ENCODE measurements around the gene NCBP2.

Gene NCBP2

GRCh38 chr3:196941729-196942225, 551 bp downstream of the NCBP2 start:
- DNase-seq (ENCODE audit: low read depth), result peak; percentile 73

GRCh38 chr3:196938576-196938975, 3.8 kb downstream of the NCBP2 start:
- DNase-seq (ENCODE audit: low read depth), result no peak

GRCh38 chr3:196938124-196938523, 4.2 kb downstream of the NCBP2 start:
- DNase-seq (ENCODE audit: low read depth), result no peak

- DNase-seq (ENCODE audit: low read depth), result no peak
These were observed 6.0 kb downstream of the NCBP2 start for GRCh38 chr3:196936288-196936687.

- DNase-seq (ENCODE audit: low read depth), result no peak
These were observed 9.7 kb downstream of the NCBP2 start for GRCh38 chr3:196932600-196932999.

- no peak for DNase-seq (ENCODE audit: low read depth)
These were observed 10.3 kb downstream of the NCBP2 start for GRCh38 chr3:196931828-196932587.

- no peak for DNase-seq (ENCODE audit: low read depth)
These were observed 11.2 kb downstream of the NCBP2 start for GRCh38 chr3:196931157-196931556.

- no peak for DNase-seq (ENCODE audit: low read depth)
These were observed 14.5 kb downstream of the NCBP2 start for GRCh38 chr3:196927571-196928453.

GRCh38 chr3:196920733-196921132, 21.6 kb downstream of the NCBP2 start:
- no peak for DNase-seq (ENCODE audit: low read depth)

- DNase-seq (ENCODE audit: low read depth), result no peak
These were observed 23.4 kb downstream of the NCBP2 start for GRCh38 chr3:196918968-196919367.

GRCh38 chr3:196916995-196917394, 25.3 kb downstream of the NCBP2 start:
- no peak for DNase-seq (ENCODE audit: low read depth)

GRCh38 chr3:196916221-196916620, 26.1 kb downstream of the NCBP2 start:
- no peak for DNase-seq (ENCODE audit: low read depth)

GRCh38 chr3:196915375-196915774, 27.0 kb downstream of the NCBP2 start:
- no peak for DNase-seq (ENCODE audit: low read depth)

GRCh38 chr3:196914866-196915265, 27.5 kb downstream of the NCBP2 start:
- DNase-seq (ENCODE audit: low read depth), result no peak

- no peak for DNase-seq (ENCODE audit: low read depth)
These were observed 38.6 kb downstream of the NCBP2 start for GRCh38 chr3:196903740-196904139.

- DNase-seq (ENCODE audit: low read depth), result no peak
These were observed 40.0 kb downstream of the NCBP2 start for GRCh38 chr3:196902296-196902695.

GRCh38 chr3:196901768-196902167, 40.6 kb downstream of the NCBP2 start:
- no peak for DNase-seq (ENCODE audit: low read depth)

- no peak for DNase-seq (ENCODE audit: low read depth)
These were observed 46.1 kb downstream of the NCBP2 start for GRCh38 chr3:196896229-196896628.

- no peak for DNase-seq (ENCODE audit: low read depth)
These were observed 47.6 kb downstream of the NCBP2 start for GRCh38 chr3:196894557-196895295.

- DNase-seq (ENCODE audit: low read depth), result no peak
These were observed 52.3 kb downstream of the NCBP2 start for GRCh38 chr3:196889844-196890708.

- DNase-seq (ENCODE audit: low read depth), result no peak
These were observed 56.2 kb downstream of the NCBP2 start for GRCh38 chr3:196886144-196886543.

Measured in amniotic epithelial cell (primary cell).